Lower leg skin (tissue), 4 donors: ENCODE data around the gene TBC1D22A. TPM values are rescaled to one million over a fixed set of nuclear protein-coding genes. Genes with fewer than 3 reads are reported as not detected.

Experiments used
- DNase-seq, 2 donors: peaks; one replicate each; pipeline ENCODE4 v3.0.0-alpha.2; 2019; ENCODE audit warnings: low spot score in 2 of 2
- H3K4me3 ChIP-seq: fragments of 200-600 bp; sonication (generic); 2 replicates; pipeline ENCODE4 v1.5.1; 2017; ENCODE audit warnings: mild to moderate bottlenecking, low read depth; ENCODE audit not compliant: poor library complexity, severe bottlenecking
- CTCF ChIP-seq, 3 donors: fragments of 450-650 bp; IDR thresholded peaks; one replicate each; pipeline ENCODE4 v1.5.1; 2016; ENCODE audit warnings: antibody characterized with exemption in 3 of 3, mild to moderate bottlenecking in 3 of 3, moderate library complexity in 2 of 3
- POLR2A ChIP-seq, 2 donors: fragments of 450-650 bp; IDR thresholded peaks; one replicate each; pipeline ENCODE4 v1.6.1; 2016 to 2017; ENCODE audit warnings: antibody characterized with exemption in 2 of 2, mild to moderate bottlenecking in 1 of 2, moderate library complexity in 1 of 2
- WGBS, 2 donors: methylation state at CpG; one replicate each; pipeline ENCODE4 v1.1.5; 2018; 5-methylcytosine and 5-hydroxymethylcytosine counted together
- intact Hi-C: fragments of 100-400 bp; cut with DNase I; formaldehyde crosslinking; loops from one replicate; pipeline ENCODE4 v1.15.0; 2023; ENCODE audit warnings: low total_unique reads
- total RNA-seq, 4 donors: library from RNA; depleted of rRNA; stranded (reverse); fragments of >200 nt; gene quantifications; one replicate each; pipeline ENCODE4 v1.1.0, GENCODE V29; 2016

TBC1D22A gene
- total RNA-seq, 4 donors from 2014 or later, result 21.8 to 32.3 (median 31.6) TPM

- TF ChIP-seq CTCF (IDR thresholded peaks at IDR 0.05) (no peak), POLR2A (IDR thresholded peaks at IDR 0.05) (no peak)
- H3K4me3 ChIP-seq, result no peak overlapping the region
- intact Hi-C loops, result loop anchor here (5.0 kb wide), 1 partner anchor 483 kb away; no protein-coding TSS in a partner anchor
- 97 to 99% methylated on average over 12 of the region's 12 CpGs for WGBS, 2 donors
- DNase-seq, result peak in 1 of 2 donors; percentile 76
Observed at GRCh38 chr22:46979506-46979905, 217.1 kb downstream of the TBC1D22A start.

GRCh38 chr22:46980392-46980791 is 217.9 kb downstream of the TBC1D22A start:
- intact Hi-C loops, result no loop called here
- no peak overlapping the region for H3K4me3 ChIP-seq
- no peak for TF ChIP-seq POLR2A (IDR thresholded peaks at IDR 0.05)
- no peak for TF ChIP-seq CTCF (IDR thresholded peaks at IDR 0.05)
- no peak for DNase-seq
- 96% methylated on average over 3 of the region's 3 CpGs for WGBS, 2 donors

- whole genome bisulfite sequencing, 2 donors, result 98% methylated on average over 14 of the region's 14 CpGs
- TF ChIP-seq POLR2A (IDR thresholded peaks at IDR 0.05), result no peak
- TF ChIP-seq CTCF (IDR thresholded peaks at IDR 0.05), result no peak
- H3K4me3 ChIP-seq, result no peak overlapping the region
- DNase-seq, result peak in 1 of 2 donors; percentile 66
- intact Hi-C loops, result no loop called here
Observed at GRCh38 chr22:46982635-46983034, 220.2 kb downstream of the TBC1D22A start.

- TF ChIP-seq CTCF (IDR thresholded peaks at IDR 0.05) (no peak), POLR2A (IDR thresholded peaks at IDR 0.05) (no peak)
- intact Hi-C loops, result no loop called here
- 95 to 97% methylated on average over 4 of the region's 4 CpGs for WGBS, 2 donors
- no peak overlapping the region for H3K4me3 ChIP-seq
- no peak for DNase-seq
Observed at GRCh38 chr22:46983046-46983445, 220.6 kb downstream of the TBC1D22A start.

- DNase-seq, result peak in 1 of 2 donors; percentile 79
- WGBS, 2 donors, result 65 to 74% methylated on average over 16 of the region's 16 CpGs
- intact Hi-C loops, result no loop called here
- no peak for TF ChIP-seq POLR2A (IDR thresholded peaks at IDR 0.05)
- no peak for TF ChIP-seq CTCF (IDR thresholded peaks at IDR 0.05)
- no peak overlapping the region for H3K4me3 ChIP-seq
Observed at GRCh38 chr22:46984751-46985506, 222.5 kb downstream of the TBC1D22A start.

DNA sequence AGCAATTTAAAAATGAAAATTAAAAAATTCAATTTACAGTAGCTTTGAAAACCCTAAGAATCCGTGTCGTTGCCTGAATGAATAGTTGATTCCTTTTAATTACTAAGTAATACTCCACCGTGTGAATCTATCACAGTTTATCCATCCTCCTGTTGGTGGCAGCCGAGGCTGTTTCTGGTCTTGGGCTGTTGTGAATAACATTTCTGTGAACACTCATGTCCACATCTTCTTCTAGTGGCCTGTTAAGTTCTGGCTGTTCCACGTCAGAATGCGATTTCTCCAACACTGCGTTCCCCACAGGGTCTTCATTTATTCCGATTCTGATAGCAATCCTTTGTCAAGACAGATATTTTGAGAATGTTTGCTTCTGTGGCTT is 223.0 kb downstream of the TBC1D22A start:
- DNase-seq, result peak in 1 of 2 donors; percentile 40
- intact Hi-C loops, result no loop called here
- no peak for TF ChIP-seq CTCF (IDR thresholded peaks at IDR 0.05)
- TF ChIP-seq POLR2A (IDR thresholded peaks at IDR 0.05), result no peak
- 71 to 77% methylated on average over 8 of the region's 8 CpGs for WGBS, 2 donors
- no peak overlapping the region for H3K4me3 ChIP-seq
